Measurements from ENCODE around the gene DENND2A.
A peak's percentile ranks its signal among the peaks of the same experiment; 100 is the strongest.
"Not testable (repeated sequence)": the region's sequence is repeated elsewhere in the genome, so short reads cannot be mapped to it uniquely, and the experiment has no call there.

The DENND2A gene

DNA sequence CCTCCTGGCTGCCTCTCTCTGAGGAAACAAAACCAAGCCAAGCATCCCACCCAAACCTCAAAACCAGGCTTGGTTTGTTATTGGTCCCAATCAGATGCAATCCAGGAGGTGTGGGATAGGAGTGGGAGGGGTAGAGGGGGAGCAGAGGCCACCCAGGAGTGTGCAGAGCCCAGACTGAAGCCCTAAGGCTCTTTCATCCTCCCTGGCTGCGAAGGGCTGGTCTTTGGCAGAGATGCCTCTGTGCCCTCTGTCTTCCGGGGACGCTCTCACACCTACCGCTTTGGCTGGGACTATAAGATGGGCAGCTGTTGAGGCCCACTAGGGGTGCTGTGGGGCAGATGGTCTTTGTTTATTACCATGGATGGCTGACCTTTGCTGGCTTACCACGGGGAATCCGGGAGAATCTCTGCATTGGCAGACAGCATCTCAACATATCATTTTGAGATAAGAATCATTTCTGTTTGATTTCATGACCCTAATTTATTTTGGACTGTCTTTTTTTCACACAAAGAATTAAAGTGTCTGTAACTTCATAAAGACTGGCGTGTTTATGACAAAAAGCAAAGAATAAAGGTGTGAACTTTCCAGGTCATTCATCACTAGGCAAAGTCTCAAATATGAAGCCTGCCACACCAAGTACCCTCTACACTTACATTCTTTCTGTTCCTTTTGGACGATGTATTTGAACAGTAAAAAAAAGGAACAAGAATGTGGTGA lies 6.5 kb upstream of the DENND2A start:
- DNase-seq (ENCODE audit: low spot score), result peak; percentile 72

DNA sequence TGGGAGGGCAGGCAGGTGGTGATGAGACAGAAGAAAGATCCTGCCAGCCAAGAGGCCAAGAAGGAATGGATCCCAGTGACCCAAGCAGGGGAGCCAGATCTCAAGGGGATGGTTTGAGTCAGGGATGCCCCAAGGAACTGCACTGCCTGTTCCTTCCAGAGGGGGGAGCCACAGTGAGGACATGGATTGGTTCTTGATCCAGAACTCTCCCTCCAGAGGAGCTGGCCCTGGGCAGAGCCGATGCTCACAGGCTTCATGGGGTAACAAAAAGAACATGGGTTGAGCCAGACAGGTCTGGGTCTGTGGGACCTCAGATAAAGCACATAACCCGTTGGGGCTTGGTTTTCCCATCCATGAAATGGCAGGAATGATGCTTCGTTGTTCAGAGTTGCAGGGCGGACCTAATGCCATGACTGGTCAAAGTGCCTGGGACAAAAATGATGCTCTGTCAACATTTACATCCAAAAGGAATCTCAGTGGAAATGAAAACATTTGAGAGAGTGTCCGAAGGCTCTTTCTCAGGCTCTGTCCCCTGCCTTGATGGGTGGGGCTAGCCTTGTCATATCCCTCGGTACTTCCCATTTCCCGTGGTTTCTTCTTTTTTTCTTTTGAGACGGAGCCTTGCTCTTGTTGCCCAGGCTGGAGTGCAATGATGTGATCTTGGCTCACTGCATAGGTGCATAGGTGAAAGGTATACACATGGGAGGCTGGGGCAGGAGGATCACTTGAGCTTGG lies 4.7 kb upstream of the DENND2A start:
- DNase-seq (ENCODE audit: low spot score), result no peak

DNA sequence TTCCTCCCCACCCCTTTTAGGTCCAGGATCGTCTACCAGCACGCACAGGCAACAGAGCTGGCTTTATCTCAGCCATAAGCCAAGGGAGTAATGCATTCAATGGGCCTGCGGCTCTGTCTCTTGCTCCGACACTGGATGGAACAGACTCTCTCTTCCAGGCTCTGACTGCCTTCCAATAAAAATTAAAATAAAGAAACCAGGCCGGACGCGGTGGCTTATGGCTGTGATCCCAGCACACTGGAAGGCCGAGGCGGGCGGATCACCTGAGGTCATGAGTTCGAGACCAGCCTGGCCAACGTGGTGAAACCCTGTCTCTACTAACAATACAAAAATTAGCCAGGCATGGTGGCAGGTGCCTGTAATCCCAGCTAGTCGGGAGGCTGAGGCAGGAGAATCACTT lies 4.1 kb upstream of the DENND2A start:
- DNase-seq (ENCODE audit: low spot score), result not testable (repeated sequence)

DNA sequence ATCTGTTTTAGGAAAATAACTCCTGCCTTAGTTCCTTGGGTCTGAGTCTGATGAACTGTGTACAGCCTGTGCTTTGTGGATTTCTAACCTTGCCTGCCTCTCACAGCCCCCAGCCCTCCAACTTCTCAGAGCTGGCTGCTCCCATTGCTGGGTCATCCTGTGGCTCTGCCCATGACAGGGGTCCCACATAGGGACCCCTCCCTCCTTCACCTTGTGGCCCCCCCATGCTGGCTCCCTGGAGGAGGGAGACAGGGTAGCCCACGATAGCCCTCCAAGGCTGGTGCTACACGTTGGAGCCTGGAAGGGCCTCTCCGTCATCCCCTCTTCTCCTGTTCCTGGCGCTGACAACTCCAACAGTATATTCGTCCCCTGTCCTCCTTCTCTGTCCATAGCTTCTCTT lies 2.8 kb upstream of the DENND2A start:
- no peak for DNase-seq (ENCODE audit: low spot score)

DNA sequence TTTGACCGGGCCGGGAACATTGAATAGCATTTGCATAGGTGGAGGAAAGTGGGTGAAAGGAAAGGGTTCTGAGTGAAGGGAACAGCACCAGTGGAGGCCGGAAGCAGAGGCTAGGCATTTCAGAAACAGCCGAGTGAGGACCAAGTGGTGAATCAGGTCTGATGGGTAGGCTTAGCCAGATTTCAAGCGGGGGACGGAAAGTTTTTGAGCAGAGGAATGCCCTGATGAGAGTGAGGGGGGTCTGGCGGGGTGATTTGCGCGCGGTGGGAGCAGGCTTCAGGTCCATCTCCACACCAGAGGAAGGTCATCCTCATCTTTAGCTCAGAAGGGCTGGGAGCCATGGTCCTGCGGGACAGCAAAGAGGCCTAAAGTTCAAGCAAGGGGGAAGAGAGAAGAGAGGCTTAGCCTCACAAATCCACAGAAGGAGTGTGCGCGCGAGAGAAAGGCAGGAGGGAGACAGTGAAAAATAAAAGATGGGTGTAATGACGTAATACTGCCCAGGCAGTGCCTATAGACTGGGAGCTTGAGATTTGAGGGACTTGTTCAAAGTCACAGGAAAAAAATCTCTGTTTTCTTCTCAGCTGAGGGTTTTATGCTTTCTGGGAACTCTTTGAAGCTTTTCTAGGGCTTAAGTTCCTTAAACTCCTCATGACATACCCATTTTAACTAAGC lies 1.0 kb upstream of the DENND2A start:
- DNase-seq (ENCODE audit: low spot score), result no peak

DNA sequence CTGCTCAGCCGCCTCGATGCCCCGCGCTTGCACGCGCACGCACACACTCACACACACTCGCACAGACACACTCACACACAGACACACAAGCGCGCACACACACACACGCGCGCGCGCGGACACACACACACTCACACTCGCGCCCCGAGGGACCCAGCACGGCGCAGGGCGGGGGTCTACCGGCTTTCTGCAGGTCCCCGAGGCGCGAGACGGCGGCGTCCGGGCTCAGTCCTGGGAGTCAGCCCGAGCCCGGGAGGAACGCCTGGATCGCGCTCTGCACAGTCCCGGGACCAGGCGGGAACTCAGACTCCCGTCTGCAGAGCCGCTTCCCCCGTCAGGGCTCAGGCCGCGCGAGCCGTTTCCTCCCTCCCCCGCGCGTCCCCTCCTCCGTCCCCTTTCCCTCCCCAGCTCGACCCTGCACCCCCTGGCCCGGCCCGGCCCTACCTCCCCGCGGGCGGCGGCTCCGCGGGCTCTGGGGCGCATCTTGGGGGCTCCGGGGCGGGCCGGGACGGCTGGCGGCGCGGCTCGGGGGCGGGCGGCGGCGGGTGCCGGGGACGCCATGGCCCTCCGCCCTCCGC lies 464 bp downstream of the DENND2A start:
- DNase-seq (ENCODE audit: low spot score), result peak; percentile 22

DNA sequence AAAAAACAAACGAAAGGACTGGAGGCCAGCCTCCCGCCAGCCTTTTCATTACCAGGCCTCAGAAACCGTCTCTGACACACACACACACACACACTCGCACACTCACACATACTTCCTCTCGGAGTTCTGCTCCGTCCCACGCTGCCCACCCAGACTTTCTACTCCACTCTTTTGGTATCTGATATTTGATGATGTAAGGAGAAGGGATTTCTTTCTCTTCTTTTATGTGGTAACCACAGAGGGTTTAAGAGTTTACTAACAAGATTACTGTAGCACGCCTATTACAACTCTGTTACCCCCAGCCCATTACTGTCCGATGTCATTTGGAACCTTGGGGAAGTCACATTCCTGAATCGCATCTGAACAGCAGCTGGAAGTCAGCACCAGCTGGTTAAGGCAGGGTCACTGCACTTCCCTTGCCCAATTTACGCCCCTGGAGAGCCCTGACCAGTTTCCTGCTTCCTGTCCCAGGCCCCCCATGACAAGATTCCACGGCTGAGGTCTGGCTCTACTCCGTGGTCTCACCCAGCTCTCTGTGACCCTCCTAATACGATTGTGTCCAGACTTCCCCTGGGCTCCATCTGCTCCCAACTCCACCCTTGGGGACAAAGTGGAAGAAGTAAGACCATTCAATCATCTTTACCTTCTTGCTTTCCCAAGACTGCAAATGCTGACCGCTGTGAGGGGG lies 1.1 kb downstream of the DENND2A start:
- DNase-seq (ENCODE audit: low spot score), result peak; percentile 16

DNA sequence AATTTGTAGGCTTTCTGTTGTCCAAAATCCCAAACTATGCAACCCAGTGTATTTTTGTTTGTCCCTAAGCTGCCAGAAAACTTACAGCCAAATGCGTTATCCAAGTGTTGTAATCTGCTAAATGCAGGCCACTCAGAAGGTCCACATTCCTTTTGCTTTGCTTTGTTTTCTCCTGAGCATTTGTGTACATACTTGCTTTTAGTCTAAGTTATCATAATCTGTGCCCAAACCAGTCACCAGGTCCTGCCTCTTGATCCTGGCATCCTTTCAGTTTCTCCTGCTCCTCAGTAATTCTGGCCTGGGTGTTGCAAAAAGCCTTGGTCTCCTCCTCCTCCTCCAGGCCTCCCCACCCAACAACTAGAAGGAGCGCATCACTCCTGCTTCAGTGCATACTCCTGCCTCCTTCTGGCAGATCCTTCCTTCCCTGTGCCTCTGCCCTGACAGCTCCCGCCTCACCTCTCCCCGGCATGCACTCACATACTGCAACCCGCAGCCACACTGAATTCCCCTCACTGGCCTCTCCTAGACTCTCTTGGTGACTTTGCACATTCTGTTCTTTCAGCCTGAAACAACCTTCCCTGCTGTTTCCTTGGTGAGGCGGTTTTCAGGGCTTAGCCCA lies 2.3 kb downstream of the DENND2A start:
- peak; percentile 34 for DNase-seq (ENCODE audit: low spot score)

DNA sequence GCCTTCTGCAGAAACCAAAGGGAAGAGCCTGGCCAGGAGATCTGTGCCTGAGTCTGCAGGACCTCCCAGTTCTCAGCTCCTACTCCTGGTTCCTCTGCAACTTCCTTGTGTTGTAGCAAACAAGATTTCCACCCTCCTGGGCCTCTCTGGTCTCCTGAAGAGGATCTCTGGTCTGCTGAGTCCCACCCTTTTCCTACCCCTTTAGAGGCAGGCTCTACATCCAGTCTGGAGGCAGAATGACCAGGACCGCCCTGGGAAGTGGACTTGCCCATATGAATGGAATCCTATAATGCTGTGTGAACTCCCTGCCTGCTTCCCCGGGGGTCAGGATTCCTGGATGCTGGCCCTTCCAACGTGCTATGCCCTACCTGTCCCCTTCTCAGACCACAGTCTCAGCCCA lies 3.2 kb downstream of the DENND2A start:
- no peak for DNase-seq (ENCODE audit: low spot score)

DNA sequence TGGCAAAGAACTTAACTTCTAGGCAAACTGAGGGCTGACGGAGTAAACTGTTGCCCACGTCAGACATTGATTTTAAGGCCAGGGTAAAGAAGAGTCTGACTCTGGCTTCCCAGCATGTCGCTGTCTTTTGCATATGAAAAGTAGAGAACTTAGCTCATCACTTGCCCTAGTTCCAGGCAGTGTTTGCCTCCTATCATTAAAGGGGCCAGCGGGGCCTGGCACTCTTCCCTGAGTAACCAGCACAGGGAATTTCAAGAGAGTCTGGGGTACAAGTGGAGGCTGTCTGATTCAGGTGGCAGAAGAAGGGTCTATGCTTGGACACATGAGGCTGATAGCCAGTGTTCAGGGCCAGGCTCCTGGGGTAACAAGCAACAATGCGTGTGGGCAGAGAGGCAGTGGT lies 4.8 kb downstream of the DENND2A start:
- DNase-seq (ENCODE audit: low spot score), result no peak

DNA sequence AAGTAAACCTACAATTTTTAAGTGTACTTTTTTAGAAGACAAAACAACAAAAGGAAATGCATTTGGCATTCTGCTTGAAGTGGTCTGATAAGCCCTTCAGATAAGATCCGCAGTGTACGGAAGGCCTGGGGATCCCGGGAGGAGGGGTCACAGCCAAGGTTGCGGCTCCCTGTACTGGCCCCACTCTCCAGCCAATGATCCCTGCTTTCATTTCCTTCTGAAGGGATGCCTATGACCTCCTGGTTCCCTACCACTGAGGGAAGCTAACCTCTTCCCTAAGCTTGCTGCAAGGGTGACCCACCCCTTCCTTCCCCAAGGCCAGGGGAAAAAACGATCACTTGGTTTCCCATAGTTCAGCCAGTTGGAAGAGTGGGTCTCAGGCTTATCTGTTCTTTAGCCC lies 5.3 kb downstream of the DENND2A start:
- no peak for DNase-seq (ENCODE audit: low spot score)

DNA sequence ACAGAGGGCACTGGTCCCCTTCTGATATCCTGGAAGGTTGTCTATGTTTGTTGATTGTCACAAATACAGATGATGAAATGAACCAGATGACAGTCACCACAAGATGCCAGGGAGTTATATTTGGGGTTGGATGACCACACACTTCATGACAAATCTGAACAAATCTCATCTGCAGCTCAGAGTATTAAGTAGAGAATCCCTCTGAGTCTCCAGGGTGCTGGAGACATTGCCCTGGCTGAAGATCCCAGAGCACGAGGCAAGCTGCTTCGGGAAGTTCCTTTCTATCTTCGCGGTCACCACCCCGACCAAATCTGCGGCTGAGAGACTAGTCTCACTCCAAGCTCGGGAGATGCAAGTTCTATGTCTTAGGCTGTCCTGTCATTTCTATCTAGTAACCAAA lies 9.0 kb downstream of the DENND2A start:
- DNase-seq (ENCODE audit: low spot score), result no peak

DNA sequence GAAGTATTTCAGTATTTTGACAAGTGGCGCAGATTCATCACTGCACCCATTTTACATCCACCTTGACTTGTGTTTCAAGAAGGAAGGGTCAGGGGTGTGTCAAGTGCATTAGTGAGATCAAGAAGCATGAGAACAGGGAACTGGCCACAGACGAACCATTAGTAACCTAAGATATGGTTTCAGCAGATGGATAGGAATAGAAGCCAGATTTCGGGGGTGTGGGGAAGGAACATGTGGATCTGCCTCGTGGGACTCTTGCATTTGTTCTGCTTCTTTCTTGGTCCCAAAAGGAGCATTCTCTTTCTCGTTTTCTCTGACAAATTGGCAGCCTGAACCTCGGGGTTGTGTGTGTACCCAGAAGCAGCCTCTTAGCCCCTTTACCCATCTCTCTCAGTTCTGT lies 9.6 kb downstream of the DENND2A start:
- no peak for DNase-seq (ENCODE audit: low spot score)

DNA sequence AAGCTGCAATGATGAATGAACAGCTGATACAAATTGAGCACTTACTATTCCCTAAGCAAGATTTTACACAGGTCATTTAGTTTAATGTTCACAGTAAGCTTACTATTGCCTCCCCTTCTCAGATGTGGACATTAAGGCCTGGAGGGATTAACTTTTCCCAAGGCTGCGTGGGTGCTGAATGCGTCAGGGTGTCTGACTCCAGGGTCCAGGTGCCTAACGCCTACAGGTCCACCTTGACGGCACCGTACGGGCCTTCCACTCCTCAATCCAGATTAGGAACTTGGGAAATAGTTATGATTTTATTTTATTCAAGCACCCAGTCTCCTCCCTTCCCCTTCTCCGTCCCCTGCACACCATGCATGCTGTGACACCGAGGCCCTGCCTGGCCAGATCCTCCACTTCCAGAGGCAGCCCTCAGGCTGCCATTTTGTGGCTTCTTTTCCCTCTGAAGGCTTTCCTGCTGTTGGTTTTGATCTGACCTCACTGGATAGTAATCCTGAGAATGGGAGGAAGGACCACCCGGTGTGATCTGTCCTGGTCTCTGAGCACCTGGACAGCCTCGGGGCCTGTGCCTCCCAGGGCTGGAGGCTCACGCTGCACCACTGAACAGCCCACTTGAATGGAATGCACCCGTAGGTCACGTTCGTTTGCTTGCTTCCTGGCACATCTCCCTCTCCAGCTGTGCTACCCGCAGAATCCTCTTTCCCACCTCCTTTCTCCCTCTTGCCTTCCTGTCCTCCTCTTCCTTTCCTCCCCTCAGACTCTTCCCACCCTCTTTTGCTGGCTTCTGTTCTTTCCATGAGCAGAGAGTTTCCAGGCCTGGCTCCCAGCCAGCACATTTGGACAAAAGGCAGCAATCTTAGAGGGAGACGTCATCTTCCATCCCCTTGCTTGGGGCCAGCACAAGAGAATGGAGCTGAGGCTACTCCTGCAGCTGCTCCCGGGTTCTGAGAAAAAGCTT lies 14.4 kb downstream of the DENND2A start:
- peak; percentile 25 for DNase-seq (ENCODE audit: low spot score)

DNA sequence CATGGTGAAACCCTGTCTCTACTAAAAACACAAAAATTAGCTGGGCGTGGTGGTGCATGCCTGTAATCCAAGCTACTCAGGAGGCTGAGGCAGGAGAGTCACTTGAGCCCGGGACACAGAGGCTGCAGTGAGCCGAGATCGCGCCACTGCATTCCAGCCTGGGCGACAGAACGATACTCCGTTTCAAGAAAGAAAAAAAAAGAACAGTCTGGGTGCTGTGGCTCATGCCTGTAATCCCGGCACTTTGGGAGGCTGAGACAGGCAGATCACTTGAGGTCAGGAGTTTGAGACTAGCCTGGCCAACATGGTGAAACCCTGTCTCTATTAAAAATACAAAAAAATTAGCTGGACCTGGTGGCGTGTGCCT lies 15.4 kb downstream of the DENND2A start:
- not testable (repeated sequence) for DNase-seq (ENCODE audit: low spot score)

DNA sequence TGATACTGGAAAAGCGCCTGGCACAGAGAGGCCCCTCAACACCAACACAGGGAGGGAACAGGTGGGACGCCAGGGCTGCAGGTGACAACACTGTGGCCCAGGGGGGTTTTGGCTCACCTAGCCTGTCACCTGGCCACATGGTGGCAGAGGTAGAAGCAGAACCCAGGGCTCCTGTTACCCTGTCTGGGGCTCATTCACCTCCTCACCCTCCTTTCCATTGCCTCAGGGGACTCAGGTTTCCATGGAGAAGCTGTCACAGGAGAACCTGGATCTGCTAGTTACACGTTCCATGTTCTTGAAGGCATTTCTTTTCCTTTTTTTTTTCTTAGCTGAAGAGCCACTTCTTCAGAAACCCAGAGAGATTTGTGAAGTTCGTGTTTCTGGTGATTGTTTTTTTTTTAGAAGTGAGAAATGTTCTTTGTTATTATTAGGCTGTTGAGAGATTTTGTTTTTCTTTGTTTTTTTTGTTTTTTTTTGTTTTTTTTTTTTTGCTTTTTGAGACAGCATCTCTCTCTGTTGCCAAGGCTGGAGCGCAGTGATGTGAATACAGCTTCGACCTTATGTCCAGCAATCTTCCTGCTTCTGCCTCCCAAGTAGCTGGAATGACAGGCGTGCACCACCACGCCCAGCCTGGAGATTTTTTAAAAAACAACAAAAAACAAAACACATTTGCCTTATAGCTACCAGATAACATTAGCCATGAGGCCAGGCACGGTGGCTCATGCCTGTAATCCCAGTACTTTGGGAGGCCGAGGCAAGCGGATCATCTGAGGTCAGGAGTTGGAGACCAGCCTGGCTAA lies 16.0 kb downstream of the DENND2A start:
- no peak for DNase-seq (ENCODE audit: low spot score)

DNA sequence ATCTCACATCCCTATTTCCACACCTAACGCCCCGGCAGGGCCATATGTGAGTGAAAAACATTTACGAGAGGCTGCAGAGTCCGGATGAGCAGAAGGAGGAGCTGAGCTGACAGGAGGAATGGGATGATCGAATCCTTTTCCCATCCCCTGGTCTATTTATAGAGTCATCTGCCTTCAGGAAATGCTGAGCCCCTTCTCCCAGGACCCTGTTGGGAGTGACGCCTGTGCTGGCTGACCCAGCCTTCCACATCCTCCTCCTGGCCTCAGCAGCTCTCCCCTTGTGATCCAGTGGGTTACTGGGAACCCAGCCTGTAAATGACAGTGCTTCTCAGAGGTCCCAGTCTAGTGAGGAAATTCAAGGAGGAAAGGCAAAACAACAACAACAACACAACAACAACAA lies 16.6 kb downstream of the DENND2A start:
- no peak for DNase-seq (ENCODE audit: low spot score)

DNA sequence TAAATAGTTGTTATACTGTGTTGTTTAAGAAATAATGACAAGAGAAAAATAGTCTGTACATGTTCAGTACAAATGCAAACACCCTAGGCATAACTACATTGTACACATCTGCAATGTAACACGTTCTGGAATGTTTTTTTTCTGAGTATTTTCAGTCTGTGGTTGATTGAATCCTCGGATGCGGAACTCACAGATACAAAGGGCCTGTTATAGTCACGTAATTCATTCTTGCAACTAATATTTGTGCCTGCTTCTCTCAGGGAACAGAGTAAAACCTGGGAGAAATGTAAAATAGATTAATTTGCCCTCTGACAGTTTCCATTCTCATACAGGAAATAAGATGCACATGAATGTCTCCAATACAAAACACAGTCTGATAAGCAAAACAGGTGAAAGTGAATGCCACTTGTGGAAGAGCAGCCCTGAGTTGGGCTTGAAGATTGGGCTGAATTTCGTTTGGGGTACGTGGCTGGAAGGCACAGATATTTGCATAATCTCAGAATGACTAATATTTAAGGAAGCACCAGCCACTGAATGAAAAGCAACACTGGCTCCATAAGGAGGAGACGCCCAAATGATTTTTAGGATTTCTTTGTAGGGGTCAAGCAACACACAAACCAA lies 19.1 kb downstream of the DENND2A start:
- no peak for DNase-seq (ENCODE audit: low spot score)

DNA sequence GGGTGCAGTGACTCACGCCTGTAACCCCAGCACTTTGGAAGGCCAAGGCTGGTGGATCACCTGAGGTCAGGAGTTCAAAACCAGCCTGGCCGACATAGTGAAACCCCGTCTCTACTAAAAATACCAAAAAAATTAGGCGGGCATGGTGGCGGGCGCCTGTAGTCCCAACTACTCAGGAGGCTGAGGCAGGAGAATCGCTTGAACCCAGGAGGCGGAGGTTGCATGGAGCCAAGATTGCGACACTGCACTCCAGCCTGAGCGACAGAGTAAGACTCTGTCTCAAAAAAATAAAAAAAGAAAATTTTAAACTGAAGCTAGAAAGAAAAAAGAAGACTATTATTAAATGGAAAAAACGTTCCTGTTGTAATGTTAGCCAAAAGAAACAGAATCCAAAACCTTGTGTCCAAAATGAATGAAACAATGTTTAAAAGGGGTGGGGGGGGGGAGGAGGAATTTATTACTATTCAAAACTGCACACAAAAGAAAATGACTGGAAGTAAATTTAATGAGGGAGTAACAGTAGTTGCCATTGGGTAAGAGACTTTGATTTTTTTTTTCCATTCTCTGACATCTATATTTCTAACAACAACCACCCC lies 20.6 kb downstream of the DENND2A start:
- DNase-seq (ENCODE audit: low spot score), result not testable (repeated sequence)

Data from cerebellar cortex (tissue), 1 donor.